NCI-H1417 (cell line): ENCODE results near the gene CDH22.

Experiments
- DNase-seq, 3 experiments: peaks; one replicate each; lab custom pipeline; 2025; lab: John Stamatoyannopoulos, UW

CDH22 gene

DNA sequence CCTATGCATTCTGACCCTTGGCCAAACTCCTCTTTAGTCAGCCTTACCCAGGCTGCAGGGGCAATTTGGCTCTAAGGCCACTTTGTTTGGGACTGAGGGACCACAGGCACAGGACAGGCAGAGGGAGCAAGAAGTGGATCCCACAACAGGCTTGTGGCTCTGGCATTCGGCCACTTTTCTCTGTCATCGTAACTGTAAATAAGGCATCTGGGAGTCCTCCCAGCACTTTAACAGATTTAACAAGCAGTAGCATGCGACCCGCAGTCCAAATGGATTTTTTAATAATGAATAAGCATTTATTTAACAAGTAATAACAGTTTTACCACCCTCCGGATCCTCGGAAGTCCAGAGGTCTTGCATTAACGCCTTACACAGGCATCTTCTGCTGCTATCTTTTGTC is 16.1 kb upstream of the CDH22 start:
- no peak for DNase-seq

DNA sequence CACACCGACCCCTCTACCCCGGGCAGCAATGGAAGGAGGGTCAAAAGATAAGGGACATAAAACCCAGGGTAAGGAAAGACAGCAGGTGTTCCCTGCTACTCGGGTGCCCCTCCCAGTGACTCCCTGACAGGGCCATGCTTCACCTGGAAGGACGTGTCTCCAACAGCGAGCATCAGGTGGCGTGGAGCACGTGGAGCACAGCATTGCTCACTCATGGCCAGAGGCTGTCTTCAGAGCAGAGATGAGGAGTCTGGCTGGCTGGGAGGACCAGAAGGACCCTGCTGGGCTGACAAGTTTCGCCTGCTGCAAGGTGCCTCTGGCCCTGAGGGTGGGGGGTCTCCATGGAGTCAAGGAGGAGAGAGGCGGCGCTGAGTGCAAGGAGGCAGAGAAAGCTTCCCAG is 15.3 kb upstream of the CDH22 start:
- DNase-seq, result peak; percentile 26 to 70 (median 48)

DNA sequence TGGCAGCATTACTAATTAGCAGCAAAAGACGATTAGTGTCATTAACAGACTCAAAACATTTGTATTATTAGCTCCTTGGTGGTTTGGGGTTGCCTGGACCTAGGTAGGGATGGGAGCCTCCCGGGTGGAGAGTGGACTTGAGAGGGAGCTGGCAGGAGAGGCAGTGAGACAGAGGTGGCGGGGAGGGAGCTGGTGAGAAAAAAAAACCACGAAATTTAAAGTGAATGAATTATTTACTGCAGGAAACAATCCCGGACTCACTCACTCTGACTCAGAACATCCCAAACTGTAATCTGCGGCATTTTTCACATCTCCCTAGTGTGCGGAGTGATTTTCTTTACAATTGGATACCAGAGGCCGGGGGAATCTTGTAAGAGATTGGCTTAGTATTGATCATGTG is 14.3 kb upstream of the CDH22 start:
- DNase-seq, result no peak

DNA sequence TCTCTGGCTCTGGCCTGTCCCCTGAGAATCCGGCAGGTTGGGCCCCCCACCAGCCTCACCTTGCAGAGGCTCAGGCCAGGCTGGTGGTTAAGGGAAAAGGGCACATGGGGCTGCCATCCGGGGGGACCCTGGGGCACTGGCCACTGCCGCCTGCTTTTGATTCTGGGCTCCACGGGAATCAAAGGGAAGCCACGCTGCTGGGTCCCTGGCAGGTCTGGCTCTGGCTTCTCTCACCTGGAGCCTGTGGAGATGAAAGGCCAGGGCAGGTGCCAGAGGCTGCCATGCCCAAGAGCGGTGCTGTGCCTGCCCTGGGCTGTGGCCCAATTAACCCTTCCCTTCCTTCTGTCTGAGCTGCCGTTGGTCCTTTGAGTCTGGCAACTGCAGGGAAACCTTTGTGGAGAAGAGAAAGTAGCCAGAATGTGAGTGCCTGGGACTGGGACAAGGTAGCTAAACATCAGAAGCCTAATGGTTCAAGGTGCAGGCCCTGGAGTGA is 9.4 kb upstream of the CDH22 start:
- DNase-seq, result peak in 2 of 3 experiments; percentile 82 to 91

DNA sequence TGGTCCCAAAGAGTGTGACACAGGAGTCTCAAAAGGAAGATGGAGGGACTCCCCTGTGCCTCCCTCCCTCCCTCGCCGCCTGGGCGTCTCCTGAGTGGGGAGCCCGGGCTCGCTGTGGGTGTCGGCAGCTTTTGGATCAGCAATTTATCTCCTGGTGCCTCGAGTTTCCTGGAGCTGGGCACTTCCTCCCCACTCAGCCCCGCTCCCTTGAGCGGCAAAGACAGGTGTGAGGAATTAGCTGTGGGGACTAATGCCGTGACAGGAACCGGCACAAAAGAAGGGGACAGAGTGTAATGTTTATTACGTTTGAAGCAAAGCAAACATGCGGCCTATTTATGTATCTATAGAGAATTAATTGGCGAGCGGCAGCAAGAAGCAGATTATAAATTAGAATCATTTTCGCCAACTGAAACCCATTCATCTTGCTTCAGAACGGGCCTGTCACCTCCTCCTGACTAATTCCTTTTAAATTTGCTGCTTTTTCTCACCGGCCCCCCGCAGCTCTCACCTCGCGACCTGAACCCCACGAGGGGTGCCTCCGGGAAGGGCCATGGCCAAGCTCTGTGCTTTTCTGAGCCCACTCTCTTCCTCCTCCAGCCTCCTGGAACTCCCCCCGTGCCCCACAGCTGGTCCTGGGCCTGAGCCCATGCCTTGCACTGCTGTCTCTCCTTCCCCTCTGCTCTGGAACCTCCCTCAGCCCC is 8.8 kb upstream of the CDH22 start:
- peak in 2 of 3 experiments; percentile 88 to 95 for DNase-seq

DNA sequence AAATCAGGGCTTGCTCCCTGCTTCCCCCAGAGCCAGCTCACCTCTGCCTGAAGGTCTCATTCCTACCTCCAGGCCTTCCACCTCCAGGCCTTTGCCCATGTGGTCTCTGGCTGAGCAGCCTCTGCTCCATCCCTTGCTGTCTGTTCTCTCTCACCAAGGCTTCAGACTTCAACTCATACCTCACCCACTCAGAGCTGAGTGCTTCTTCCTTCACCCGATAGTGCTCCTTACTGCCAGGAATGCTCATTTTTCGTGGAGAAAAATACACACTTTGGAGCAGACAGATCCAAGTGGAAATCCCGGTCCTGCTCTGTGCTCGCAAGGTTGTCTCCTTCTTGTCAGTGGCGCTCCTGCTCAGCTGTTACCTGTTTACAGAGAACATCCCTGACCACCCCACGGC is 7.0 kb upstream of the CDH22 start:
- DNase-seq, result no peak

DNA sequence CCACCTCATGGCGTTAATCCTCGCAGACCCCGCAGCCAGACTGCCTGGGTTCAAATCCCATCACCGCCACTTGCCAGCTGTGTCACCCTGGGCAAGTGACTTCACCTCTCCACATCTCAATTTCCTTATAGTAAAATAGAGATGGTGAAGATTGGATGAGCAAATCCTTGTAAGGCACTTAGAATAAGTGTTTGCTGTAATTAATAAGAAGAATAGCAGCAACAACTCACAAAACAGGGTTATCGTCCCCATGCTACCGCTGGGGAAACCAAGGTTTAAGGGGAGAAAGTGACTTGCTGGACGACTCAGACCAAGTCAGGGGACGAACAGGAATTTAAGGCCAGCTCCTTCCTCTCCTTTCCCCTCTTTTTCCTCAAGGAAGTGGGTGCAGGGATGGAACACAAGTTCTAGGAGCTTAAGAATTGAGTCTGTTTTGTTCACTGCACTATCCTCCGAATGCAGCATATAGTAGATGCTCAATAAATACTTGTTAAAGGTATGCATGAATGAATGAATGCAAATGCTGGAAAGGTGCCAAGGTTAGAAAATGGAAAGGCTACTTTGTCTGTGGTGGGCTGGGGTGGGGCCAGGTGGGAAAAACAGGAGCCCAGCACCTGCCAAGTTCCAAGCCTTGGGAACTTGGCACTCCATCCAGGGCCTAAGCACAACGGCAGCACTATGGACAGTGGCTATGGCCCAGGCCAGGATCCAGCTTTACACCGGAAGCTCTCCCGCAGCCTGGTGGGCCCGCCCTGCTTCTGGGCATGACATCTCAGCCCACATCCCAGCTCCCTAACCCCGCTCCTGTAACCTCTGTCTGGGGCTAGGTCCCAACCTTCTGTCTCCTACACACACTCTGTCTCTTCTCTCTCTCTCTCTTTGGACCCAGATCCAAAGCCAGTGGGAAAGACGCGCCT is 4.9 kb upstream of the CDH22 start:
- no peak for DNase-seq

DNA sequence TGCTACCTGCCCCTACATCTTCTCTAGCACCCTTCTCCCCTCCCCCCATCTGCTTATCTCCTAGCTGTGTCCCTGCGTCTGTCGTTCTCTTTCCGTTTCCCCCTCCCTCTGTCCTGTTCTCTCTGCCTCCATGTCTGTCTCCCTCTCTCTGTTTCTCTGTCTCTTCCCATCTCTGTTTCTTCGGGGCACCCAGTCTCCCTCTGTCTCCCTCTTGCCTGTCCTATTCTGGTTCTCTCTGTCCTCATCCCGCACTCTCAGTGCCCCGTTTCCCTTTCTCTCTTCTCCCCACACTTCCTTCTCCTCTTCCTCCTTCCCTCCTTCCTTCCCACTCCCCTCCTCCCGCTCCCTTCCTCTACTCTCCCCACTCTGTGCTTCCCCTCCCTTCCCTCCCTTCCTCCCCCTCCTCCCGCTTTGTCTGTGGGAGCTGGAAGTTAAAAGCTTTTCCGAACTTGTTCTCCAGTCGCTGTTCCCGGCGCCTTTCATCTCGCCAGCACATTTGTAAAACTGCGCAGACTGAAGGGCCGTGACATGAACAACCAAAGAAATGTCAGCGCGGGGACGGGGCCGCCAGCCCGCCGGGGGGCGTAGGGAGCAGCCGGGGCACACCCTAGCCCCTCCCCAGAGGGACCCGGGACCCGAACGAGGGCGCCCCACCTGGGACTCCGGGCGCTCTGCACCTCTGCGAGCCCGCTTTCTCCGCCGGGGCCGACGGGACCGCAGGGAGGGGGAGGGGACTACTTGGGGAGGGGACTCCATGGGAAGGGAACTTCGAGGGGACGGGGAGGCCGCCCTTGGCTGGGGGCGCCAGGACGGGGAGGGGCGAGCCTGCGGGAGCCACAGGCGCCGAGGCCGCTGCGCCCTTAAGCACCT is 4.0 kb upstream of the CDH22 start:
- no peak for DNase-seq

DNA sequence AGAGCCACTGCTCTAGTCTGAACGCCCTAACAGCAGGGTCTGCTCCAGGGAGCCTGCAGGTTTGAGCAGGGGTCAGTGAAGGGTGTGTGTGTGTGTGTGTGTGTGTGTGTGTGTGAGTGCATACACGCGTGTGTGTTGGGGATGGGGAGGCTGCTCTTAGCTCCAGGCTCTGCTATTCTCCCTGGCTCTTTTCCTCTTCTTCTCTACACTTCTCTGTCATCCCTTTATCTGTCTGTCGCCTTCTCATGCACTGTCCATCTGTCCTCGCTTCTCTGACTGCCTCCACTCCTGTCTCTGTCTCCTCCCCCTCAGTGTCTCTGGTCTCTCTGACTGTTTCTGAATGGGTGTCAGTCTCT is 3.4 kb upstream of the CDH22 start:
- DNase-seq, result no peak

DNA sequence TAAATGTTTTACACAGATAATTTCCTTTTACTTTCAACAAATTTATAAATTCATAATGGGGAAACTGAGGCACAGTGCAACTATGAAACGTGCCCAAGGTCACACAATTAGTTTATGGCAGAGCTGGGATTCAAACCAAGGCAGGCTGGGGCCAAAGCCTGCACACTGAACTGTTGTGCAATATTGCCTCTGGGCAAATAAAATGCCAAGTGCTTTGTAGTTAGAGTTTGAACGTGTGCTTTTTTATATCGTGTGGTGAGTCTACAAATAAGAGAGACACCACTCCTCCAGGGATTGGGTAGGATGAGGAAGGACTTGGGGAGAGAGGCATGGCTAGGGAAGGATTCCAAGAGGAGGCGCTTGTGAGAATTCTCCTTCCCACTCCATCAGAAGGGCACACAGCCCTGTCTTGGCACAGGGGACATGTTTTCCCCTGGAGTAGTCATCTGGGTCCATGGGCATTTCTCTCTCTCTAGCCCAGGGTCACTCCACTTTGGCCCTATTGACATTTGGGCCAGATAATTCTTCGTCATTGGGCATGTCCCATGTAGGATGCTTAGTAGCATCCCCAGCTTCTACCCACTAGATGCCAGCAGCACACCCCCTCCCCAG is 2.8 kb upstream of the CDH22 start:
- peak in 1 of 3 experiments; percentile 49 for DNase-seq

DNA sequence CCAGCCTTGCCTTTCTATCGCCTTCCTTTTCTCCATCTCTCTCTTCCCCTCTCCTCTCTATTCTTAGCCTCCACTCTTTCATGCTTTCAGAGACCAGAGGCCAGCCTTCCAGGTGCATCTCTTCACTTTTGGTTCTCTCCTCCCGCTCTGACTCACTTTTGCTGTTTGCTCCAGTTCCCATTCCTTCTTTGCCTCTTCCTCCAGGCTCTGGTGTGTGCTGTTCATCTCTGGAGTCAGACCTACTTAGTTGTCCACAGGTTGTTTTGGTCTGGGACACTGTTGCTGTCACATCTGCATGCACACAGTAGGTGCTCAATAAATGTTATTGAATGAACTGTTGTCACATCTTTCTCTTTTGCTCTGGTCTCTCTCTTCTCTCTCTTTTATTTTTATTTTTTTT is 1.6 kb upstream of the CDH22 start:
- no peak for DNase-seq

DNA sequence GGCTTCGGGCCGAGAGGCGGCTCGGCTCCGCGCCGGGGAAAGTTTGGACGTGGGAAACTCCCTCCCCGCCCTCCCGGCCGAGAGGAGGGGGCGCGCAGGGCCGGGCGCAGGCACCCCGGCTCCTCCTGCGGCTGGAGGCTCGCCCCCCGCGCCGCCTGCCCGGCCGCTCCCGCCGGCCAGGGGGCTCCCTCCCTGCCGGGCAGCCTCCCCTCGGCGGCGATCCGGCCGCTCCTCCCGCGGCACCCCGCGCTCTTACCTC is 370 bp downstream of the CDH22 start:
- DNase-seq, result no peak

DNA sequence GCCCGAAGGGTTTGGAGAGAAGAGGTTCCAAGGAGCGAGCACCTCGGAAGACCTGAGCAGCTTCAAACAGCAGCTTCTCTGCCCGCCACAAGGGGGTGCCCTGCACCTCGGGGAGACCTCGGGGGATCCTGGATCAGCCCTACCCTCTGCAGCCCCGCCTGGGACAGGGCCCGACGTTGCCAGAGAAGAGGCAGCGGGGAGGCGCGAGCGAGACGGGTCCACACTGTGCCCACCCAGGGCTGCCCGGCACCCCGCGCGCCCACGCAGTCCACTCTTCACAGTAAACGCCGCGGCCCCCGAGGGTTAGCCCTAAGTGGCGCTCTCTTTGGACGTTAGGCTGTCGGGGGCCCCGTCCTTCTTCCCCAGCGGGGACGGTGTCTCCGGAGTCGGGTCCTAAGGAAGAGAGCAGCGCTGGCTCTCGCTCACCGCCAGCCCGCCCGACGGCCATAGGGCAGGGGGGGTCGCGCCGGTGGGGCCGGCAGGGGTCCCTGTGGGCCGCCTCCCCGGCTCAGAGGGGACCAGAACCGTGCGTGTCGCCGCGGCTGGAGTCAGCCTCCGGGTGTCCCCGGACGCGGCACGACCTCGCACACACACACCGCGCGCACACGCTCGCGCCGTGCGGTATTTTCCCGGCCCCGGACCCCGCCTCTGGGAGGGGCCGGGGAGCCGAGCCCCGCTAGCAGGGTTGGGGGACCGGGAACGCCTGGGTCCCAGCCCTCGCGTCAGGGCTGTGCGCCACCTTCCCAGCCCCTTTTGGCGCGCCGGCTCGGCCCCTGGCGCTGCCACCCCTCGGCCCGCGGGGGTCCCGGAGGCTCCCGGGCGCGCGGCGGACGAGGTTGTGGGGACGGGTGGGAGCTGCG is 929 bp downstream of the CDH22 start:
- peak; percentile 67 to 81 (median 80) for DNase-seq

DNA sequence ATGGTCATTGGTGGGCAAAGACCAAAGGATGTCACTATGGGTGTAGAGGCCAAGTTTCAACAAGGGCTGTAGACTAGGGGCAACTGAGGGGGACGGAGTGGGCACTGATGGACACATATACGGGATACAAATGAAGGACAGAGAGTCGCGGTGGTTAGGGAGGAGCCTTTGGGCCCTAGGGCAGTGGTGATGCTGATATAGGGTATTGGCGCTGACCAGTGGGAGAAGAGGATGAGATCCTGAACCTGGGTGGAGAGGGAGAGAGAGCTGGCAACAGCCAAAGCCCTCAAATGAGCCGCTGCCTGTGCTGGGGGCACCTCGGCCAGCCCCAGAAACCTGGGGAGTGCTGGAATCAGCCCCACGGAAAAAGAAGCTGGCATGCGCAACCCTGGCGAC is 1.6 kb downstream of the CDH22 start:
- no peak for DNase-seq

DNA sequence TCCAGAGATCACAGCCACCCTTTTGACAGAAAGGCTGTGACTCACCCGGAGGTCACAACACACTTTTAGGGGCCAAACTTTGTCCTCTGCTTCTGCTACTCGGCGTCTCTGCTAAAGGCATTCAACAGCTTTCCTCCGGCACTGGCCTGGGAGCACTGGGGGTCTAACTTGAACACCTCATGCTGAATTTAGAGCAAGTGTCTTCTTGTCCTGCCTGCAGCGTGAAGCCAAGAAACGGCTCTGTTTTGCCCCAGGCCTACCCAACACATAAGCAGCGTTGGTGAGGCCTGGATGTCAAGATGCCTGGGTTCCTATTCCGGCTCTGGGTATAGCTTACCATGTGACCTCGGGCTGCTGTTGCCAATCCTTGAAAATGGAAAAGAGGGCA is 2.3 kb downstream of the CDH22 start:
- DNase-seq, result no peak

DNA sequence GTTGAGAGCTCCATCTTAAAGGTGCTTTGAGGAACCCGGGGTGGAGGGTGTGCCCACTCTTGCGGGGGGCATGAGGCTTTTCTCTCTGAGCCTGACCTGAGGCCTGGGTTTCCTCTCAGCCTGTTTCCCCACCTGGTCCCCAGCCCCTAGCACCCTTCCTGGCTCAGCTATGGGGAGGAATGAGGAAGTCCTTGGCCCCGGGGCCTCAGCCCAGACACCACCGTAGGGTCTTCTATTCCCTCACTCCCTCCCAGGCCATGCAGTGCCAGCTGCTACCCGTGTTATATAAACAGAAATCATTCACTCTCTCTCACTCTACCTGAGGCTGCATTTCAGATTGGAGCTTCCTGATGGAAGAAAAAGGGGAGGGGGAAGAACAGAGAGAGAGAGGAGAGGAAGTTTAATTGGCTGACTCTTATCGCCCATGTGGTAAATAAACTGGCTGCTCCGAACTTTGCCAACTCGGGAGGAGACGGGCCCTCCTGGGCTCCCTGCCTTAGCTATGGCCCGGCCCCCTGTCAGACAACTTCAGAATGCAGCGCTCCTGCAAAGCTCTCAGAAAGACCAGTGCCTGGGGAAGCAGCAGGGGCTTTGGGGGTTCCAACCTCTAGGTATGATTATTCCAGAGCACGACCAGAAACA is 2.8 kb downstream of the CDH22 start:
- DNase-seq, result peak in 2 of 3 experiments; percentile 12 to 62

DNA sequence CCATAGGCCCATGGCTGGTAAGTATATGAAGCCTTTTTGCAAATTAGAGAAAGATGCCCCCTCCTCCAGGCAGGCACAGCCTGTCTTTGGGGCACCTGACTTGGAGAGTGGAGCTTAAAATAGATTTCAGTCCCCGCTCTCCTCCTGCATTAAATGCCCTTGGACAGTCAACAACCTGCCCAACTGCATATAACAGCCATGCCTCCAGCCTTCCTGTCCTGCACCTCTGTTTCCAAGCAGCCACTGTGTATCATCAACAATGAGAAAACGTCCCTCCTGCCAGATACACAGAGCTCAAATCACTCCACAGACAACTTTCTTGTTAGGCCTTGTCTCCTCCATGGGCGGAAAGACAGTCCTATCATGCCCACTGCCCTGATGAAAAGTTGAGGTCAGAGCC is 3.4 kb downstream of the CDH22 start:
- no peak for DNase-seq

DNA sequence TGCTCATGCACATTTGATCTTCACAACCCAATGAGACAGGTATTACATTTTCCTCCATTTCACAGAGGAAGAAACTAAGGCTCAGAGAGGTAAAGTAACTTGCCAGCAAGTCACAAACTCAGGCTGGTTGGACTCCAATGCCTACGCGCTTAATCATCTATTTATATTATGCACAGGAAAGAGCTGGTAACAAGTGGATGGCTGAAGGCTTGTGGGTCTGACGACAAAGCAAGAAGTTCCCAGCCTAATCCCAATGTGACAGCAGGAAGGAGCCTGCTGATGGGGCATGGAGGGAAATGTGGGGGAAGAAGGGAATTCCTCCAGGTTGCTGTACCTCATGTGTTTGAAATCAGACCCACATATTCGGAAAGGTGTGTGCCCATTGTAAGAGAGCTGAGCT is 3.9 kb downstream of the CDH22 start:
- DNase-seq, result no peak

DNA sequence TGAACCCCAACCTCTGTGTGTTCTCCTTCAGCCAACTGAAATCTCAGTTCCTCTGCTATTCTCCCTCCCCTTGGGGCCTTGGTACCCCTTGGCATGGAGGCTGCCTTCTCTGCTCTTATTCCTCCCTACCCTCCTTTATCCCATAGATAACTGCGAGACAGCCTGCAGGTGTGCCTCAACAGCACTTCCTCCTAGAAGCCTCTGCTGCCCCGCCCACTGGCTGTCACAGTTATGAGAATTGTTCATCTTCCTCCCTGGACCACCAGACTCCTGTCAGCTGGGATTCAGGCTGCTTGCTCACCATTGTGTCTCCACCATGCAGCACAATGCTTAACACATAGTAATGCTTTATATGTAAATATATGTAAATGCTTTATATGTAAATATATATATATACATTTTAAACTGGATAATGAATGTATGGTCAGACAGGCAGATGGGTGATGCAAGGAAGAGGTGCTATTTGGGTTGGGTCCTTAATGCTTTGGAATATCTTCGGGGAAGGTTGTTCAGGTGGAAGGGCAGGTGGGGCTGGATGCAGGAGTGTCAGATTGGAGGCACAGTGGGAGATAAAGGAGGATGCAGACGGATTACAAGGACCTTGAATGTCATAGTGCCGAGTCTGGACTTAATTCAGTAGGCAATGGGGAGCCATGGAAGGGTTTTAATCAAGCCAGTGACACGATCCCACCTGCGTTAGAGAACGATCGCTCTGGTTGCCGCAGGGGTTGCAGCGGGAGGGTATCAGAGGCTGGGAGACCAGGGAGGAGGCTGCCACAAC is 4.9 kb downstream of the CDH22 start:
- no peak for DNase-seq

DNA sequence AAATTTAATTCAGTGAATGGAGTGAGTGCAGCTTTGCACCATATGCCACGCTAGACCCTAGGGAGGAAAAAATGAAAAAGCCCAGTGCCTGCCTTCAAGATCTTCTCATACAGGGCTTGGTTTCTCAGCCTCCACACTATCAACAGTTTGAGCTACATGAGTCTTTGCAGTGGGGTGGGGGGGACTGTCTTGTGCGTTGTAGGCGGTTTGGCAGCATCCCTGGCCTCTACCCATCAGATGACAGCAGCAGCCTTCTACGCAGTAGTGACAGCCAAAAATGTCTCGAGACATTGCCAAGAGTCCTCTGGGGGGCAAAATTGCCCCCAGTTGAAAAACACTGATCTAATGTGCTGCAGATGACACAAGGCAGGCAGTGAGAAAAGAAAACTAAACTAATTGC is 6.2 kb downstream of the CDH22 start:
- DNase-seq, result no peak
